Measurements from ENCODE around the gene CCNK.

GRCh38 chr14:99468081-99468480 lies 13.1 kb upstream of the CCNK start:
- no peak for TF ChIP-seq ZFP3 (CRISPR knock-in tag; IDR thresholded peaks at IDR 0.05)
- no peak for TF ChIP-seq PATZ1 (CRISPR knock-in tag; IDR thresholded peaks at IDR 0.05; ENCODE audit: borderline replicate concordance)
- no peak for TF ChIP-seq TOX (CRISPR knock-in tag; IDR thresholded peaks at IDR 0.05; ENCODE audit: borderline replicate concordance)
- no peak for TF ChIP-seq ZNF70 (CRISPR knock-in tag; IDR thresholded peaks at IDR 0.05)

All from SK-N-SH treated with all-trans-retinoic acid at 6 μM for 48 hours (cell line).